Measurements from ENCODE around the gene DOK1. TPM values are rescaled to one million over a fixed set of nuclear protein-coding genes. Genes with fewer than 3 reads are reported as not detected.

The DOK1 gene
- total and polyA plus RNA-seq, 4 donors, result 17.7 to 37.3 (median 26.6) TPM

GRCh38 chr2:74536166-74536950 is 18.2 kb upstream of the DOK1 start:
- Histone ChIP-seq H3K9me3 (ENCODE audit: control insufficient read depth in 4 of 4, insufficient read depth in 3 of 4, low read length in 3 of 4) (no peaks in the 10 kb centered on the region), H3K27me3 (ENCODE audit: control insufficient read depth in 3 of 3, insufficient read depth in 3 of 3, low read length in 2 of 3) (no peaks in the 10 kb centered on the region), H3K9ac (ENCODE audit: insufficient read depth in 1 of 2, low read length in 2 of 2) (no peak overlapping the region), H3K27ac (ENCODE audit: low read depth in 1 of 2, low read length in 1 of 2) (no peak overlapping the region), H3K36me3 (ENCODE audit: control insufficient read depth in 4 of 4, insufficient read depth in 4 of 4, low read length in 4 of 4) (peaks cover 5 to 23% (median 12%) of the 10 kb centered on the region in 4 donors), H3K4me3 (no peak overlapping the region), H3K4me1 (ENCODE audit: control insufficient read depth in 5 of 5, insufficient read depth in 5 of 5, low read length in 5 of 5) (peaks cover 0 to 2% (median 0%) of the 10 kb centered on the region in 5 donors)
- ATAC-seq (ENCODE audit: insufficient read depth, low FRiP score), result no peak
- no peak for DNase-seq
- no peak for TF ChIP-seq CTCF (IDR thresholded peaks at IDR 0.05; ENCODE audit: control extremely low read depth, extremely low read depth)
- 87 to 92% methylated on average over 22 to 23 of the region's 23 CpGs for WGBS, 2 donors

- ATAC-seq (ENCODE audit: insufficient read depth, low FRiP score) (no peak), DNase-seq (no peak)
- H3K4me1 ChIP-seq (ENCODE audit: control insufficient read depth in 5 of 5, insufficient read depth in 5 of 5, low read length in 5 of 5), result no peaks in the 10 kb centered on the region
- no peak for TF ChIP-seq CTCF (IDR thresholded peaks at IDR 0.05; ENCODE audit: control extremely low read depth, extremely low read depth)
- no peak overlapping the region for H3K4me3 ChIP-seq
- no peaks in the 10 kb centered on the region for H3K9me3 ChIP-seq (ENCODE audit: control insufficient read depth in 4 of 4, insufficient read depth in 3 of 4, low read length in 3 of 4)
- H3K27me3 ChIP-seq (ENCODE audit: control insufficient read depth in 3 of 3, insufficient read depth in 3 of 3, low read length in 2 of 3), result no peaks in the 10 kb centered on the region
- H3K9ac ChIP-seq (ENCODE audit: insufficient read depth in 1 of 2, low read length in 2 of 2), result no peak overlapping the region
- no peak overlapping the region for H3K27ac ChIP-seq (ENCODE audit: low read depth in 1 of 2, low read length in 1 of 2)
- WGBS, 2 donors, result 75 to 85% methylated on average over 4 of the region's 4 CpGs
- peaks cover 5 to 16% (median 9%) of the 10 kb centered on the region in 4 donors for H3K36me3 ChIP-seq (ENCODE audit: control insufficient read depth in 4 of 4, insufficient read depth in 4 of 4, low read length in 4 of 4)
Measured at GRCh38 chr2:74537140-74537539, 17.4 kb upstream of the DOK1 start.

- TF ChIP-seq CTCF (IDR thresholded peaks at IDR 0.05; ENCODE audit: control extremely low read depth, extremely low read depth), result no peak
- 34 to 55% methylated on average over 7 of the region's 7 CpGs for WGBS, 2 donors
- DNase-seq, result no peak
- H3K9ac ChIP-seq (ENCODE audit: insufficient read depth in 1 of 2, low read length in 2 of 2), result no peak overlapping the region
- H3K36me3 ChIP-seq (ENCODE audit: control insufficient read depth in 4 of 4, insufficient read depth in 4 of 4, low read length in 4 of 4), result peaks cover 0 to 2% (median 0%) of the 10 kb centered on the region in 4 donors
- no peak overlapping the region for H3K27ac ChIP-seq (ENCODE audit: low read depth in 1 of 2, low read length in 1 of 2)
- no peak overlapping the region for H3K4me3 ChIP-seq
- H3K9me3 ChIP-seq (ENCODE audit: control insufficient read depth in 4 of 4, insufficient read depth in 3 of 4, low read length in 3 of 4), result no peaks in the 10 kb centered on the region
- no peak for ATAC-seq (ENCODE audit: insufficient read depth, low FRiP score)
- H3K27me3 ChIP-seq (ENCODE audit: control insufficient read depth in 3 of 3, insufficient read depth in 3 of 3, low read length in 2 of 3), result no peaks in the 10 kb centered on the region
- H3K4me1 ChIP-seq (ENCODE audit: control insufficient read depth in 5 of 5, insufficient read depth in 5 of 5, low read length in 5 of 5), result no peaks in the 10 kb centered on the region
Measured at GRCh38 chr2:74538881-74539339, 15.6 kb upstream of the DOK1 start.

Data from lung (tissue), 12 donors.